ENCODE measurements around the gene CPA4. TPM values are rescaled to one million over a fixed set of nuclear protein-coding genes. Genes with fewer than 3 reads are reported as not detected.

Gene CPA4
- total and polyA plus RNA-seq, 2 of the 13 experiments (the other 11 are each of a cell fraction or from before 2014, with no cell fraction given): 0.20 to 0.22 TPM

GRCh38 chr7:130278860-130279259, 14.1 kb upstream of the CPA4 start:
- H3K27ac ChIP-seq (ENCODE audit: extremely low read length, insufficient read depth, low read length): no peak overlapping the region
- CTCF ChIA-PET (ENCODE audit: low intra/inter-chr PET ratio, low total read pairs): interaction anchor here (0.8 to 1.0 kb wide), 2 partner anchors 480 to 552 kb away, joined by 3 read pairs; no protein-coding TSS in a partner anchor
- ATAC-seq: no peak
- intact Hi-C loops (cut with micrococcal nuclease; ENCODE audit: unreplicated experiment): loop anchor here (10.0 kb wide), 1 partner anchor 206 kb away; no protein-coding TSS in a partner anchor
- FAIRE-seq: no peak
- no peaks in the 10 kb centered on the region for H3K79me2 ChIP-seq (ENCODE audit: insufficient read depth, low read length)
- H3K27me3 ChIP-seq (ENCODE audit: control insufficient read depth in 1 of 2, insufficient read depth in 2 of 2, low read length in 2 of 2): peaks cover 1 to 15% of the 10 kb centered on the region in 2 experiments; a peak in 1 of 5 replicates
- H4K20me1 ChIP-seq (ENCODE audit: insufficient read depth, low read length): no peaks in the 10 kb centered on the region
- no peak overlapping the region for H3K4me3 ChIP-seq (replicated peaks in 1 of 3; ENCODE audit: insufficient read depth in 1 of 3, low read depth in 2 of 3, low read length in 3 of 3)
- no peak overlapping the region for H3K9ac ChIP-seq (ENCODE audit: insufficient read depth, low read depth, low read length)
- H2AFZ ChIP-seq (ENCODE audit: low read length): no peak overlapping the region
- in situ Hi-C loops (cut with HindIII; ENCODE audit: extremely low pct_ligation_motif_present, low pct_unique_long_range_greater_than_20kb): no loop called here
- H3K4me2 ChIP-seq (ENCODE audit: low read depth, low read length): no peak overlapping the region
- no peaks in the 10 kb centered on the region for H3K36me3 ChIP-seq (replicated peaks in 1 of 2; ENCODE audit: control insufficient read depth in 1 of 2, insufficient read depth in 2 of 2, low read length in 2 of 2)
- no peak for DNase-seq (ENCODE audit: low spot score)
- no peak for TF ChIP-seq TCF12 (IDR thresholded peaks at IDR 0.05)
- TF ChIP-seq TCF12 (CRISPR knock-in tag; IDR thresholded peaks at IDR 0.05): no peak
- no peak for TF ChIP-seq FOXC1 (CRISPR knock-in tag; IDR thresholded peaks at IDR 0.05; ENCODE audit: borderline replicate concordance)
- no peak for TF ChIP-seq ZNF432 (CRISPR knock-in tag; IDR thresholded peaks at IDR 0.05; ENCODE audit: borderline replicate concordance)
- no peak for TF ChIP-seq ZBTB10 (CRISPR knock-in tag; IDR thresholded peaks at IDR 0.05; ENCODE audit: borderline replicate concordance)
- TF ChIP-seq HIVEP1 (CRISPR knock-in tag; IDR thresholded peaks at IDR 0.05): no peak
- TF ChIP-seq ZNF7 (CRISPR knock-in tag; IDR thresholded peaks at IDR 0.05): no peak
- no peak for TF ChIP-seq MAX (IDR thresholded peaks at IDR 0.05)
- no peak for TF ChIP-seq GZF1 (CRISPR knock-in tag; IDR thresholded peaks at IDR 0.05)
- no peak for TF ChIP-seq RBM22 (optimal IDR thresholded peaks at IDR 0.05; ENCODE audit: low read length)
- TF ChIP-seq TARDBP (CRISPR knock-in tag; IDR thresholded peaks at IDR 0.05): no peak
- no peak for TF ChIP-seq ZNF609 (CRISPR knock-in tag; IDR thresholded peaks at IDR 0.05; ENCODE audit: borderline replicate concordance)
- no peak for TF ChIP-seq ZNF12 (CRISPR knock-in tag; IDR thresholded peaks at IDR 0.05)
- no peak for TF ChIP-seq ZMYM2 (CRISPR knock-in tag; IDR thresholded peaks at IDR 0.05)
- no peak for TF ChIP-seq PLSCR1 (CRISPR knock-in tag; IDR thresholded peaks at IDR 0.05; ENCODE audit: borderline replicate concordance)
- no peak for TF ChIP-seq ZNF367 (CRISPR knock-in tag; IDR thresholded peaks at IDR 0.05; ENCODE audit: borderline replicate concordance)
- H3K4me1 ChIP-seq (ENCODE audit: insufficient read depth, low read length): no peaks in the 10 kb centered on the region
- BruUV-seq (replicated peaks): no TSS peak
- POLR2A ChIA-PET: no interaction called here
- no peaks in the 10 kb centered on the region for H3K9me3 ChIP-seq (ENCODE audit: low read length)
